ENCODE results near the gene NLRX1.

DNA sequence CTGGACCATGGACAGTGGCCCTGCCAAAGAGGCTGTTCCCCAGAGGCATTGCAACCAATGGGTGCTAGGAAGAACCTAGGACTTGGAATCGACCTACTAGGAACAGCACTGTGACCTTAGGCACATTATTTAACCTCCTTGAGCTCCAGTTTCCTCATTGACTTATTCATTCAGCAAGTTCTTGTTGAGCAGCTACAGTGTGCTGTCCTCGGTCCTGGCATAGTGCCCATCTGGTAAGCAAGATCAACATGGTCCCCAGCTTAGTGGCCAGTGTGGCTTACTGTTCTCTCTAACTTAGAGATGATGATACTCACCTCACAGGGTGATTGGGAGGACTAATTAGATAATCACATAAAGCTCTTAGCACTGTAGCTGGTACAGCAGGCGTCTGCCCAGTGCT lies 11.5 kb upstream of the NLRX1 start:
- TF ChIP-seq EZH2 (optimal IDR thresholded peaks at IDR 0.05; ENCODE audit: low read depth, low read length) = no peak
- TF ChIP-seq, protein P1, sequence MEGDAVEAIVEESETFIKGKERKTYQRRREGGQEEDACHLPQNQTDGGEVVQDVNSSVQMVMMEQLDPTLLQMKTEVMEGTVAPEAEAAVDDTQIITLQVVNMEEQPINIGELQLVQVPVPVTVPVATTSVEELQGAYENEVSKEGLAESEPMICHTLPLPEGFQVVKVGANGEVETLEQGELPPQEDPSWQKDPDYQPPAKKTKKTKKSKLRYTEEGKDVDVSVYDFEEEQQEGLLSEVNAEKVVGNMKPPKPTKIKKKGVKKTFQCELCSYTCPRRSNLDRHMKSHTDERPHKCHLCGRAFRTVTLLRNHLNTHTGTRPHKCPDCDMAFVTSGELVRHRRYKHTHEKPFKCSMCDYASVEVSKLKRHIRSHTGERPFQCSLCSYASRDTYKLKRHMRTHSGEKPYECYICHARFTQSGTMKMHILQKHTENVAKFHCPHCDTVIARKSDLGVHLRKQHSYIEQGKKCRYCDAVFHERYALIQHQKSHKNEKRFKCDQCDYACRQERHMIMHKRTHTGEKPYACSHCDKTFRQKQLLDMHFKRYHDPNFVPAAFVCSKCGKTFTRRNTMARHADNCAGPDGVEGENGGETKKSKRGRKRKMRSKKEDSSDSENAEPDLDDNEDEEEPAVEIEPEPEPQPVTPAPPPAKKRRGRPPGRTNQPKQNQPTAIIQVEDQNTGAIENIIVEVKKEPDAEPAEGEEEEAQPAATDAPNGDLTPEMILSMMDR (IDR thresholded peaks at IDR 0.05; ENCODE audit: low read length) = no peak
- no peak for TF ChIP-seq EZH2phosphoT487 (IDR thresholded peaks at IDR 0.05; ENCODE audit: low read length)

All from MM.1S (cell line).